Spleen (tissue), 7 donors: ENCODE measurements around the gene GUCY2C.

Experiments
- CTCF ChIP-seq, 11 experiments: fragments of 200-600 bp in 7 of 11; fragments of 450-650 bp in 4 of 11; sonication (generic) in 4 of 11; IDR thresholded peaks in 8 of 11; conservative IDR thresholded peaks in 3 of 11; 1 replicate in 7 of 11; 2 replicates in 4 of 11; pipeline versions ENCODE4 v1.4.0 to v1.8.0; 2016 to 2021; ENCODE audit warnings: antibody characterized with exemption in 11 of 11, inconsistent platforms in 4 of 11, mild to moderate bottlenecking in 1 of 11
- POLR2A ChIP-seq, 3 donors: fragments of 450-650 bp; IDR thresholded peaks; one replicate each; pipeline ENCODE4 v1.5.1; 2017; ENCODE audit warnings: antibody characterized with exemption in 3 of 3, mild to moderate bottlenecking in 1 of 3
- POLR2AphosphoS5 ChIP-seq, 3 donors: sonication (generic); formaldehyde crosslinking; IDR thresholded peaks; one replicate each; pipeline ENCODE4 v1.5.1; 2017; ENCODE audit warnings: antibody characterized with exemption in 3 of 3
- donor health status: DM: no; HTN: no; CAD: no; lungs with moderate emphysema.
- donor health status: DM: no; HTN: no; CAD: no.
- donor health status: DM: no; HTN: no; CAD: no.

GRCh38 chr12:14694145-14694714 lies 2.2 kb downstream of the GUCY2C start:
- TF ChIP-seq CTCF (IDR thresholded peaks at IDR 0.05 in 8 of 11, conservative IDR thresholded peaks at IDR 0.05 in 3 of 11) = no peak
- TF ChIP-seq POLR2A (IDR thresholded peaks at IDR 0.05) = no peak
- no peak for TF ChIP-seq POLR2AphosphoS5 (IDR thresholded peaks at IDR 0.05)
